GM08714 (cell line): ENCODE measurements around the gene PRKAA1.
A peak's percentile ranks its signal among the peaks of the same experiment; 100 is the strongest.
"Not testable (repeated sequence)": the region's sequence is repeated elsewhere in the genome, so short reads cannot be mapped to it uniquely, and the experiment has no call there.

Source experiments
- H3K4me3 ChIP-seq: fragments of 200-500 bp; sonication (Bioruptor generic); 2 replicates; pipeline ENCODE4 v1.5.1; 2014; ENCODE audit warnings: mild to moderate bottlenecking, low read length, inconsistent platforms
- ZNF274 ChIP-seq: IDR thresholded peaks from 2 replicates; pipeline ENCODE4 v1.6.1; 2012; ENCODE audit warnings: mild to moderate bottlenecking, low read depth, low read length

The PRKAA1 gene

DNA sequence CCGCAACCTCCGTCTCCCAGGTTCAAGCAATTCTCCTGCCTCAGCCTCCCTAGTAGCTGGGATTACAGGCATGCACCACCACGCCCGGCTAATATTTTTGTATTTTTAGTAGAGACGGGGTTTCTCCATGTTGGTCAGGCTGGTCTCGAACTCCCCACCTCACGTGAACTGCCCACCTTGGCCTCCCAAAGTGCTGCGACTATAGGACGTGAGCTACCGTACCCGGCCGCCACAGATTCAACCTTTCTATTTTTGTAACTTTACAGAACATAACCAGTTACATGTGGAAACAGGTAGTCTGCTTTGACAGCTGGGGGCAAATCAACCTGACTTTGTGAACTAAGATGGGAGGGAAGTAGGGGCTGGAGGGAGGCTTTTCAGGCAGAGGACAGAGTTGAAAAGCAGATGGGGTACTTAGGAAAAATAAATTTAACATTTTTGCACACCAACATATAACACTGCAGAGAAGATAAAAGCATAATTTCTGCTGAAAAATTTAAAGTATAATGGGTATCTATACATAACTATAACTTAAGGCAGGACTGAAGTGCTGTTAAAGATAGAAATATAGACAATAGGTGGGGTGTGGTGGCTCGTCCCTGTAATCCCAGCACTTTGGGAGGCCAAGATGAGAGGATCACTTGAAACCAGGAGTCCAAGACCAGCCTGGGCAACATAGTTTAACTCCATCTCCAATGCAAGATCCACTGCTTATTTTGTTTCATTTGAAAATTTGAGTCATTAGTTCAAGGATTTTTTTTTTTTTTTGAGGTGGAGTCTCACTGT is 31.8 kb upstream of the PRKAA1 start:
- no peak overlapping the region for H3K4me3 ChIP-seq
- no peak for TF ChIP-seq ZNF274

DNA sequence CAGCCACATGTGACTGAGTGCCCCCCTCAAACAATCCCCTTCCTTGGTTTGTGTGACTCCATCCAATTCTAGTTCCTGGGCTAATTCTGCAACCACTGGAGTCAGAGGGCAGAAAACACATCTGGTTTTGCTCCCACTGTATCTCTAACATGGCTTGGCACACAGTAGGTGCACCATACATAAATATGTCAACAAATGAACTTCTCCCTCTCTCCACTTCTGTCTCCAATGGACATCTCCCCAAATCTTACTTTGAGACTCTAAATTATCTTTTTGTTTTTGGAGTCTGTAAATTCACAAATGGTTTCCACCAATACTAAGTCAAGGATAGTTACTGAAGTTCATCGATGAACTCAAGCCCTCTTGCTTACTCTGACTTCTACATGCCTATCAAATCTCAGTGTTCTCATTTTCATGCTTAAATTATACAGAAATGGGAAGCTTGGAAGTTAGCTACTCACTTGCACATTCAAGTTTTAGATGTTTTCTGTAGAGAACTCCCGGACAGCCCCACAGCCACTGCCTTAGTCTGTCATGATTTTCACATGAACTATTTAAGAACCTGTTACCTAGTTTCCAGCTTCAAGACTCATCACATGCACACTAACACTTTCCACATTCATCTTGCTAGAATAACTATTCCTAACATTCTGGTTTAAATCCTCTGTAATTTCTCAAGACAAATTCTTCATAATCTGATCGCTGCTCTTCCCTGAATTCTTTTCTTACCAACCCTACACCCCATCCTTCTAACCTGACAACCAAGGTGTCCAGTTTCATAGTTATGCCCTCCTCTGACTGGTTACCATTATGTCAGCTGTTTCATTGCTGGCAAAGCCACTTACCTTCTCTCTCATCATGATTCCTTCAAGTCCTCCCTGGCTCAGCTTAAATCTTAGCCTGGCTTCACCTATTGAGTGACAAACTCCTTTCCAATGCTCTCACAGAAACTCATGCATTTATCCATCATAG is 30.8 kb upstream of the PRKAA1 start:
- TF ChIP-seq ZNF274, result no peak
- no peak overlapping the region for H3K4me3 ChIP-seq

DNA sequence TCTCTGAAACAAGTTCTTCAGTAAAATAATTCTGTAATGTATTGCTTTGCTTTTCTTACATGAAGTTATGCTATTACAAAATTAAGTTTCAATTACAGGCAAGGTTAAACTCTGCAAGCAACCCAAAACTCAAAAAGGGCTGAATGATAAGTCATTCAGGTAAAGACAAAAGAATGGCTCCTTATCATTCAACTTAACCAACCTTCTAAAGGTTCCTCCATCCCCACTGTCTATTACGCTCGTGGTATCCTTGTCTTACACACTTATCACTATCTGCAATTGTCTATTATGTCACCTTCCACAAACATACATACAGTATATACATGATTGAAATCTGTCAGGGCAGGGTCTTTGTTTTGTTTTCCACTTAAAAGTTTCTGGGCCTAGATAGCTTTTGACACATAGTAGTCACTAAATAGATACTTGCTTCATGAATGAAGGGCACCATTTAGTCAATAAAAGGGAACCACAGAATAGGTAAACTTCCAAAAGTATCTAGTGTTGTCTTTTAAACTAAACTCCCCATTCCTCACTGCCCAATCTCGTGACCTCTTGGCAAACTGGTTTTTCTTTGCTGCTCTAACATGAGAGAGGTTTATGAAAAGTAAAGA is 30.0 kb upstream of the PRKAA1 start:
- H3K4me3 ChIP-seq, result no peak overlapping the region
- no peak for TF ChIP-seq ZNF274

DNA sequence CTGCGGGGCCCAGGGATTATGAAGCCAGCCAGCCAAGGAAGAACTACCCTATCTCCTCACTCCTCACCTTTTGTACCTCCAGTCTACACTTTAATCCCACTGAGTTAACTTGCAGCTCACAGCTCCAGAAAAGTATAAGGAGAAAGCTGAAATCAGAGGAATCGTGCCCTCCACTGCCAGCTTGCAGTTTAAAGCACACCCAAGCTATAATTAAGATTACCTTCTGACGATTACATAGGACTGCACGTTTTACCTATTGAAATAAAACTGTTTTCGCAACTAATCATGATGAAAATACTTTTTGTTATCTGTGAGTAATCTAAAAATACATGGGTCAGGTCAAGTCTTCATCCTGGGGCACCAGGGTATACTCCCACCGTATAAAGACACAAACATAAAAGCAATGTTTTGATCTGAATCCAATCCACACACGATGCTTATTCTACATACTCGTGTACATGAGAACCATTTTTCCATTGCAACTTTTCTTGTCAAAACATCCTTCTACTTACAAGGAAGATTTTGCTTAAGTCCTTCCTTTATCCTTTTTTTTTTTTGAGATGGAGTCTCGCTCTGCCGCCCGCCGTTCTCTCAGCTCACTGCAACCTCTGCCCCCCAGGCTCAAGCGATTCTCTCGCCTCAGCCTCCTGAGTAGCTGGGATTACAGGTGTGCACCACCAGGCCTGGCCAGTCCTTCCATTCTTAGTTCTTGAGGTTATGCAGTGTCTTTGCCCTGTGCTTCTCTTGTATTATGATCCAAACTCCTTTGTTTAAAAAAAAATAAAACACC is 29.2 kb upstream of the PRKAA1 start:
- no peak for TF ChIP-seq ZNF274
- no peak overlapping the region for H3K4me3 ChIP-seq

DNA sequence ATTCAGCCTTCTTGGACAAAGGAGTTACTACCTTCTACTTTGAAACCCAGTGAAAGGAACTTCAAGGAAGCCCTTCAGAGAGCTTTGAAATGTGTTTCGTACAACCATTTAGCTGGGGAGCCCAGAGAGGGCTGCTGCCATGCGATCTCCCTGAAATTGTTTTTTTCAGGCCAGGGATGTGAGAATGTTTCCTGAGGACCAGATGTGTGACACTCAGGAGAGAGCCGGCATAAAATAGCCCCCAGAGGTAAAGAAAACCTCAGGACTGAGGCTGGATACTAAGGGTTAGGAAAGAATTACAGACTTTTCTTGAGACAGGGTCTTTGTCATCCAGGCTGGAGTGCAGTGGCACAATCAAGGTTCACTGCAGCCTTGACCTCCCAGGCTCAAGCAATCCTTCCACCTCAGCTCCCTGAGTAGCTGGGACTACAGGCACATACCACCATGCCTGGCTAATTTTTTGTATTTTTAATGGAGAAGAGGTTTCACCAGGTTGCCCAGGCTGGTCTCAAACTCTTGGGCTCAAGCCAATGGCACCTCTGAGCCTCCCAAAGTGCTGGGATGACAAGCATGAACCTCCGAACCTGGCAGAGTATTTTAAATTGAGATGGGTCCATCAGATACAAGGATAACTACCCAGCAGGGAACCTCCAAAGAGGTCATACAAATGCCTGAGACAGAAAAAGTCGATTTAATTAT is 28.5 kb upstream of the PRKAA1 start:
- TF ChIP-seq ZNF274, result no peak
- no peak overlapping the region for H3K4me3 ChIP-seq

DNA sequence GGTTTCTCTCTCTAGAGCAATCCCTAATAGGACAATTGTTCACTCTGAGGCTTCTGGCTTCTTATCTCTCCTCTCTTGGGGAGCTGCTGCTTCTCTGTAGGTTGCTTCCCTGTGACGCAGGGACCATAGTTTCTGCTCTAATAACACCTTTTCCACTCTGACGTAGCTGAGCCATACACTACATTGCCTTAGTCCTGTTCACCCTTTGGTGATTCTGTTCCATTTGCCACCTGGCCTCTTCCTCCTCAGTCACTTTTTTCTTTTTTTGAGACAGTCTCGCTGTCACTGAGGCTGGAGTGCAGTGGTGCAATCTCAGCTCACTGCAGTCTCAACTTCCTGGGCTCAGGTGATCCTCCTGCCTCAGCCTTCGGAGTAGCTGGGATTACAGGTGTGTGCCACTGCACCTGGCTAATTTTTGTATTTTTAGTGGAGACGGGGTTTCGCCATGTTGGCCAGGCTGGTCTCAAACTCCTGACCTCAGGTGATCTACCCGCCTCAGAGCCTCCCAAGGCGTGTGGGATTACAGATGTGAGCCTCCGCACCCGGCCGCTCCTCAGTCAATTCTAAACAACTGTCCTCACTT is 27.4 kb upstream of the PRKAA1 start:
- not testable (repeated sequence) for H3K4me3 ChIP-seq

DNA sequence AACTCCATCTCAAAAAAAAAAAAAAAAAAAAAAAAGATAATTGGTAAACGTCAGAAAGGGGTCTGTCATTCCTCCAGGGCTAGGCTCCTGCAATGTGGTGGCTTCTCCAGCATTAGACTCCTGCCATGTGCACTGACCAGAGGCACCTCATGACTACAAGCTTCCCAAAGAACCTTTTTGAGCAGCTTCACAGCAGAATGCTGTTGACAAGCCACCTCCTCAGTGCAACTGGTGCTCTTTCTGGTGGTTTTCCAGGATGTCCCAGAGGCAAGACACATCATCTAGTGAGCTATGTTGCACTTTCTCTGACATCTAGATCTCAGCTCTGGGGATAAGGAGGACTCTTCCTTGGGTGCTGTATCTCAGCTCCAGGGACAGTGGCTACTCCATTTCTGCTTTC is 25.3 kb upstream of the PRKAA1 start:
- no peak for TF ChIP-seq ZNF274
- no peak overlapping the region for H3K4me3 ChIP-seq

DNA sequence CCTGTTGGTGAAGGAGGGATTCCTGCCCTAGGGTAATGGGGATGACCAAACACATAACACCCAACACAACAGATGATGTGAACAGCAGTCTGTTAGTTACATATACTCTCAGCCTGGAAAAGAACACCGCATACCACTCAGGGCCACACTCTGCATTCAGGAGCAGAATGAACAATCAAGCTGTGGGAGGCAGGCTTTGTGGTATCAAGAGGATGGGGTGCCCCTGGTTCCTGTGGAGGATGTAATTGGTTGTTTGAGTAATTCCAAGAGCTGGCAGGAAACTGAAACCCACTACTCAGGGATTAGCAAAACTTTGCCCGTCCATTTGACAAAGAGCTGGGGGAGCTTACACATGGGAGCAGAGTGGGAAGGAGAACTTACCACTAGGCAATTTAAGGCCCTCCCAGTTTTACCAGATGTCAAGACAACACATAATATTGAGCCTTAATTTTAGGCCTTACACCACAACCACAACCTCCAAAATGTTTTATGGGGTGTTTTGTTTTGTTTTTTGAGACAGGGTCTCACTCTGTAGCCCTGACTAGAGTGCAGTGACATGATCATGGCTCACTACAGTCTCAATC is 15.6 kb upstream of the PRKAA1 start:
- TF ChIP-seq ZNF274, result no peak
- no peak overlapping the region for H3K4me3 ChIP-seq

DNA sequence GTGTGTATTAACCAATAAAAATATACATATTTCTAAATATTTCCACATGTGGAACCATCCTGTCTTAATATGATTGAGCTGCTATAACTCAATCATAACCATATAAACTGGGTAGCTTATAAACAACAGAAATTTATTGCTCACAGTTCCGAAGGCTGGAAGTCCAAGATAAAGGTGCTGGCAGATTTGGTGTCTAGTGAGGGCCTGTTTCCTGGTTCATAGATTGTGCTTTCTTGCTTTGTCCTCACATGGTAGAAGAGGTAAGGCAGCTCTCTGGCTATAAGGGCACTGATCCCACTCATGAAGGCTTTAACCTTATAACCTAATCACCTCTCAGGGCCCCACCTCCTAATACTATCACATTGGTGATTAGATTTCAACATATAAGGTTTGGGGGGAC is 14.0 kb upstream of the PRKAA1 start:
- no peak overlapping the region for H3K4me3 ChIP-seq
- no peak for TF ChIP-seq ZNF274

DNA sequence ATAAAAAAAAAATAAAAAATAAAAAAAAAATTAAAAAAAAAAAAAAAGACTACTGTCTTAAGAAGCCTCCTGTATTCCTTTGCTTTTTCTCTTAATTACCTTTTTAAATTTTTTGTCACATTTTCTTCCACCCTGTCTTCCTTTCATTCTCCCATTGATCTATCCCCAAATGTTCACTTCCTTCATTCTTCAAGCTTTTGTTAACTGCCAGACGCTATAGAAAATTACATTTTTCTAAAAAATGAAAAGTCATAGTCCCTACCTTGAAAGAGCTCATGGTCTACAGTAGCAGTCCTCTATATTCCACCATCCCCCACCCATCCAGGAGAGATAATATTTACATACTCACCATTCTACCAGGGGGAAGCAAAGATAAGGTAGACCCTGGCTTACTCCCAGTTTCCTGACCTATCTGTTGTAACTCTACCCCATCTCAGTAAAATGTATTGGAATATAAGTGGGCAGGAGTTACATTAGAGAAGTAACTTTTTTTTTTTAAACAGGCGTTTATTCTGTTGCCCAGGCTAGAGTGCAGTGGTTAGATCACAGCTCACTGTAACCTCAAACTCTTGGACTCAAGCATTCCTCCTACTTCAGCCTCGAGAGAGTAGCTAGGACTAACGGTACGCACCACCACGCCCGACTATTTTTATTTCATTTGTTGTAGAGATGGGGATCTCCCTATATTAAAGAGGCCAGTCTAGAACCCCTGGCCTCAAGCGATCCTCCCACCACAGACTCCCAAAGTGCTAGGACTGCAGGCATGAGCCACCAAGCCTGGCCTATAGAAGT is 3.8 kb upstream of the PRKAA1 start:
- H3K4me3 ChIP-seq, result no peak overlapping the region
- TF ChIP-seq ZNF274, result no peak

DNA sequence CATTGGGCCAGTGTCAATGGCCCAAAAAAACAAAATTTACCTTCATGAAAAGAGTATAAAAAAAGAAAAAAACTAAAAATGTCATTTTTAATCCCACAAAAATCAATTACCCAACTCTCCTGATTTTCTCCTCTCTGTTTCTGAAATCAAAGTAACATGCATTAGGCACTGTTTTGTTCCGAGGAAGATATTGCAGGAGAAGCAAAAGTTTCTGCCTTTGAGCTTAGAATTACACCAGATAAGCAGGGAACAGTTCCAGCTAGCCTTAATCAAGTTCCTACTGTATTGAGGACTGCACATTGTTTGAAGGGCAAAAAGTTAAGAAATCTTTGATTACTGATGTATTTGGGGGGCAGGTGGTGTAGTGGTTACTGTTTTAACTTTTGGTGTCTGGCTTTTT is 1.1 kb upstream of the PRKAA1 start:
- no peak for TF ChIP-seq ZNF274
- H3K4me3 ChIP-seq, result no peak overlapping the region; the same call in 1 of the 2 replicates

DNA sequence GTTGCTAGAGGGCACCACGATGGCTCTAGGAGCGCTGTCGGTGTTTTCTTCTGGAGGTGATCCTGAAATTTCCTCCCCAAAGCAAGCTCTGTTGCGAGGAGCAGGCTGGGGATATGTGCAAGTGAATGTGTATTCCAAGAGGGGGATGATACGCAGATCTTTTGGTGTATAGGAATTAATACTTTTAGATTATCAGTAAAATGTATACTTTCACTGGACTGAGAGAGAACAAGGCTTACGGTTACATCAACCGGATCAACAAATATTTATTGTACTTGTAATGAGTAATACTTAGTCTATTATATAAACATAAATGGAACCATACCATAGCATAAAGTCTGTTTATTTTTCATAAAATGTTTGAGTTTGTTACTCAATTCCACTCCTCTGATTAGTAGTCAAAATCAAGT is 632 bp upstream of the PRKAA1 start:
- H3K4me3 ChIP-seq, result peak overlapping the region; percentile 78
- TF ChIP-seq ZNF274, result no peak
